Activated CD4-positive, alpha-beta T cell treated with anti-CD3 and anti-CD28 coated beads, Interleukin-2, amount 50 U/mL, for 16 hours (primary cell): Measurements from ENCODE around the gene POLR2M.

Source experiments
- DNase-seq: peaks from one replicate; pipeline ENCODE4 v3.0.0-alpha.2; 2020

Gene POLR2M

DNA sequence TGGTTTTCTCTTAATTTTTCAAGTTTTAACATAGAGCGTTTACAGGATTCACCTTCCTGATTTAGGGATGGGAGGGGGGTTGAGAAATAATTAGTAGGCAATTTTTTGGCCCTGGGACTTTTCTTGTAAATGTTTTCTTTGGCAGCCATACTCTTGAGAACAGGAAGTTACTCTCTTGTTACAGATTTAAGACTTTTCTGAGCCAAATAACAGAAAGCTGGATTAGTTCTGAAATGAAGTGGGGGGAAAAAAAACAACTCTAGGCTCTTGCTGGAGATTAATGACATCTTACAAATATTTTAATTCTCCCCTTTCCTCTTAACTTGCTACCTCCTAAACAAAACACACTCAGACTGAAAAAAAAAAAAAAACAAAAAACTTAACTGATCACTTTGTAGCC is 13.8 kb upstream of the POLR2M start:
- DNase-seq = no peak

DNA sequence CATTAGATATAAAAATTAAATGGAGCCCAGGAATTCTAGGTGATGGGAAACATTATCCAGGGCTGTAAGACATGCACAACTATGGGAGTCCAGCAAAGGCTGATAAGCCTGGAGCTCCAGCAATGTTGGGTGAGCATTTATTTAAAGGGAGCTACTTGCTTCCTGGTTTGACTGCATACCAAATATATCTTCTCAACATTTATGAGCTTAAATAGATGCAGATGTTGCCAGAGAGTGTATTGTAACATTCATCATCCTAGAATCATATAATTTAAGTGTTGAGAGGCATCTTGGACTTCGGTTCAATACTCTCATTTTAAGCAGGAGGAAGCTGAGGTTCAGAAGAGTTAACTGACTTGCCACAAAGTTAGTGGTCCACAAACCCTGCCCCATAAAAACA is 12.2 kb upstream of the POLR2M start:
- no peak for DNase-seq

DNA sequence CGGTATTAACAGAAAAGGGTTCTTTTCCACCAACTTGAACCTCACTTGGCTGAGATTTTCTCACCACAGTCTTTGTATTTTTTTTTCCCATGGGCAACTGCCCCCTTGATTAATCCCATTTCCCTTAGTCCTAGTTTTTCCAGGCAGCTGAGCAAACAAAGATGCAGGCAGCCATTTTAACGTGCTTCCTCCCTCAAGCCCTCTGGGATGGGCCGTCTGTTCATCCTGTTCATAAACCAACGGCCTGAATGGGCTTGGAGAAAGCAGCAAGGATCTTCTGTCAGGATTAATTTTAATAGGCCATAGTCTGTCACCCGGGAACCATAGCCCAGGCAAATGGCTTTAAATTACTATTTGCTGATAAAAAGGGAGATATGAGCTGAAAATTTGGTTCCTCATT is 10.4 kb upstream of the POLR2M start:
- no peak for DNase-seq

DNA sequence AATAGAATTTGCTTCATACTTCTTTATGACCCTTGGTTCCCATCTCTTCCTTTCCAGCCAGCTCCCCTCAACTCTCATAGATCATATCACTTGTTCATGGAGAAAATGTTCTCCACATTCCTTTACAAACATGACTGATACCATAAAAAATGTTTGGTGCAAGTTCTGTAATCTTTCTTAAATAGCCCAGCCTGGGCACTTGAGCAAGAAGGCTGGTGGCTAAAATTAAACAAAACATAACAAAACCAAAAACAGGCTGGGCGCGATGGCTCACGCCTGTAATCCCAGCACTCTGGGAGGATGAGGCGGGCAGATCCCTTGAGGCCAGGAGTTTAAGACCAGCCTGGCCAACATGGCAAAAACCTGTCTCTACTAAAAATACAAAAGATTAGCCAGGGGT is 8.9 kb upstream of the POLR2M start:
- no peak for DNase-seq

DNA sequence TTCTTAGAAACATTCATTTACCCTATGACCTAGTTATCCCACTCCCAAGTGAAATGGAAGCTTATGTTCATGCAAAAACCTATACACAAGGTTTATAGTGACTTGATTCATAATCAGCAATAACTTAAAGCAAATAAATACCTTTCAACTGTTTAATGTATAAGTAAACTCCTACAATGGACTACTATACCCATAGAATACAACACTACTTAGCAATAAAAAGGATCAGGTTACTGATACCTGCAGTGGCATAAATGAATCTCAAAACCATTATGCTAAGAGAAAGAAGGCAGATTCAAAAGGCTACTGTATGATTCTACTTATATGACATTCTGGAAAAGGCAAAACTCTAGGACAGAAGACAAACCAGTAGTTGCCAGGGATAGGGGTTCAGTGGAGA is 8.3 kb upstream of the POLR2M start:
- no peak for DNase-seq

DNA sequence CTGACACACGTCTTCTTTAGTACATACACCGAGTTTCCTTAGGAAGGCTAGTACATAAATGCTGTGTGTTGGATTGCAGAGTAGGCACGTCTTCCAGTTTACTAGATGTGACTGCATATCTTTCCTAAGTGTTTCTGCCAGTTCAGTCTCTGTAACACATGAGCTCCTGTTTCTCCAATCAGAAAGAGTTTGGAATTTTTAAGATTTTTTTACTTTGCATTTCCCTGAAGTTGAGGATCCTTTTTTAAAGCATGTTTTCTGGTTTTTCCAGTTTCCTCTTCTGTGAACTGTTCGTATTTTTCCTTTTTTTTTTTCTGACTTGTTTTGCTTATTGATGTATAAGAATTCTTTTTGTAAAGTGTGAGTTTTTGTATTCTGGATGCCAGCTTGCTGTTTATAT is 7.5 kb upstream of the POLR2M start:
- no peak for DNase-seq

DNA sequence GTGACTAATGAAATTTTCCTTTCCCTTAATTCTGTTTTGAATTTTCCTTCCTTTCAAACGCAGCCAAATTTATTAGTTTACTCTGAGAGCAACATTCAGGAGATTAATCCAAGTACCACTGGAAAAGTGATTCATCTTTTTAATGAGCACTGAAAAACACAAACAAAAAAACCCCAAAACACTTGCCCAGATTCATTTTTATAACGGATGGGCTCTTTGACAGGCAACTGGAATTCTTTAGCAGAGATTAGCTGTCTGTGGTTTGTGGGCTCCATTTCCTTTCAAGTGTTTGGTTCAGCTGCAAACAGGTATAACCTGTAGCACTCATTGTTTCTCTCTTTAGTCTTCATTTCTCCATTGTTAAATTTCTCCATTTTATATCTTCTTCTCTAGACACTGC is 3.1 kb upstream of the POLR2M start:
- no peak for DNase-seq

DNA sequence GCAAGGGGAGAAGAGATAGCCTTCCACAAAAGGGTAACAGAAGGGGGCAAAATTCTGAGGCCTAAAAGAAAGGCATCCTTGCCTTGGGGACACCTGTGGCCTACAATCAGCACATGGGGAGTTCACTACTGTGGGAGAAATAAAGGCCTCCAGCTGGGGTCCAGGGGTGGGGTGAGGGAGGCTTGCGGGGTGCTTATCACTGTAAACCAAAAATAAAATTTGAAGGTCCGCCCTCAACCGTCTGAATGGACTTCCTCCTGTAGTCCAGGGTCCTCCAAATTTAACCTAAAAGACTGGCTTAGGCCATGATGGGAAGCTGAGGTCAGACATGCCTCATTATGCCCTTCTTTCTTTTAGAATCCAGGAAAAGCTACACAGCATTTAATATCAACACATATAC is 2.1 kb upstream of the POLR2M start:
- DNase-seq = no peak

DNA sequence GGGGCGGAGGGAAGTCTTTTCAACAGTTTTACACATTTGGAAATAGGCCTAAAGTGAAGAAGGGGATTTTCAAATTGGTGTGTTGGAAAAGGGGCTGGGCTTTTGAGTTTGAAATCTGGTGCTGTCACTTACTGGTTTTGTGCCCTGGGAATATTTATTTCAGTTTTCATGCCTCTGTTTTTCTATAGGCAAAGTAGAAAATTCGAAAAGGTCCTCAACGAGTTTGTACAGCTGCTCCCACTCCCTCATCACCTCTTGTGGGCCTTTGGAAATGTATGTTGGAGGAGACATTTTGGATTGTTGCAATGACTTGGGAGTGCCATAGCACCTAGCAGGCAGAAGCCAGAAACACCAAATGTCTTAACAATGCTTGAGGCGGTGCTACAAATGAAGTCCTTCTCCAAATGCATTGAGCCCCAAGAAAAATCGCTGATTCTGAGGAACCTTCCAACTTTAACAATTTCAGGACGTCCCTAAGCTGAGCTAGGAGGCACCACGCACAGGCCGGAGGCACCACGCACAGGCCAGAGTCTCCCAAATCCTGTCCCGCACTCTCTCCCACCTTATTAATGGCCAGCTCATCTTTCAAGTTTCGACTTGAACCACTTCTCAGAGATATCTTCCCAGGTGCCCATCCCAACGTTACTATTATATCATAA is 639 bp upstream of the POLR2M start:
- DNase-seq = no peak

DNA sequence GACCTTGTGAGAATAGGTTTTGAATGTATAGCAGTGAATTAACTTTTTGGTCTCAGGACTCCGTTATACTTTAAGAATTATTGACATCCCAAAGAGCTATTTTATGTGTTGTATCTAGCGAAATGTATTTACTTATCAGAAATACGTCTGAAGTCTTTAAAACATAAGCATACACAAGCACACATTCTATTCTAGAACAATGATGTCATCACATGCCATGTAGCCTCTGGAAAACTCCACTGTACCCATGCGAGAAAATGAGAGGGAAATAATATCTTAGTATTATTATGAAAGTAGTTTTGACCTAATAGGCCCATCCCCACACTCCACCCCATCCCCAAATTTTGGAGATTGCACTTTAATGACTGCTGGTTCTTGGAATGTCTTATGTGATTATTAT is 1.5 kb downstream of the POLR2M start:
- DNase-seq = no peak

DNA sequence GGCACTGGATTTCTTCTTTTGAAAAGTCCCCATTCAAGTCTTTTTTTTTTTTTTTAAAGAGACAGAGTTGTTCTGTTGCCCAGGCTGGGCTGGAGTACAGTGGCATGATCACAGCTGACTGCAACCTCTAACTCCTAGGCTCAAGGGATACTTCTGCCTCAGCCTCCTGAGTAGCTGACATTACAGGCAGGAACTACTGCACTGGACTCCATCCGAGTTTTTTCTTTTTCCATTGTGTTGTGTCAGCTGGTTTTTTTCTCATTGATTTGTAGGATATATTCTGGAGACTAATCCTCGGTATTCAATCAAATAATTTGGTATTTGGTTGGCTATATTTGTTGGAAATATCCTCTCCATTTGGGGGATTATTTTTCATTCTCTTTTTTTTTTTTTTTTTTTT is 11.8 kb downstream of the POLR2M start:
- DNase-seq = no peak

DNA sequence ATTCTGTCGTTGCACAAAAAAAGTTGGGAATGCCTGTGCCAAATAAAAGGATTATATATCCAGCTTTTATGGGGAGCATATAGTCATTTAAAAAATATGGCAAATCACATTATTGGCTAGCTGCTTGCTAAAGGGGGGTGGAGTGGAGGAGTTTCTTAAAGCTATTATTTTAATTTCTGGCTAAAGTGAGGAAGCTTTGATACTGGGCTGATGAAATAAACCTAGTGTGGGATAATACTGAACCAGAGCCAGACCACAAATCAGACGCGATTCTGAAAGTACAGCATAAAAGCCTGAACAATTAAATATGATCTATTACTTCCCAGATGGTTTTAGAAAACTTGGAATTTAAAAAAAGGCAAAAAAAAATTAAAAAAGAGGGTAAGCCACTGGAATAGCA is 14.4 kb downstream of the POLR2M start:
- no peak for DNase-seq

DNA sequence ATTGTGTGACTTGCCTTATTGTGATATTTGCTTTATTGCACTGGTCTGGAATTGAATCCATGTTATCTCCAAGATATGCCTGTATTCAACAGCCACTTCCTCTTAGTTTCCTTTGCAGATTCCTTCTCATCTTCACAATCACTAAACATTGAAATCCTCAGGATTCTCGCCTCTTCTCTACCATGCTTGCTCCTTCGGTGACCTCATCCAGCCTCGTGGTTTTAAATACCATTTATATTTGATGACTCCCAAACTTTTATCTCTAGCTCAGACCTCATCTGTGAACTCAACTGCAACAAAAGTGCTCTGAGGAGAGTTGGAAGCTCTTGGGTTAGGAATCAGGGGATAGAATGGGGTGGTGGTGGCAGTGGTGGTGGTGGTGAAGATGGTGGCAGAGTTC is 19.9 kb downstream of the POLR2M start:
- DNase-seq = no peak

DNA sequence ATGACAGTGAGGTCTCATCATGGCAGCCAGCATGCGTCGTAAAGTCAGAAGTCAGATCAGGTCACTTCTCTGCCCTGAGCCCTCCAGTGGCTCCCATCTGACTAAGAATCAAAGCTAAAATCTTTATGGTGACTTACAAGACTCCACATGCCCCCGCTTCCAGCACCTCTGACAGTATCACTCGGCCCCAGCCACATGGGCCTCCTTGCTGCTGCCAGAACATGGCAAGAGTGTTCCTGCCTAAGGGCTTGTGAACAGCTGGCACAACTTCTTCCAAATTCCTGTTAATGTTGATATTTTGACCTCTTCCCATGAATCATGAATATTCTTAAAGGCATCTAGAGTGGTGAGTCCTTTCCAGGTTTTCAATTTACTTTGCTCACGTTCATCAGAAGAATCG is 20.5 kb downstream of the POLR2M start:
- no peak for DNase-seq

DNA sequence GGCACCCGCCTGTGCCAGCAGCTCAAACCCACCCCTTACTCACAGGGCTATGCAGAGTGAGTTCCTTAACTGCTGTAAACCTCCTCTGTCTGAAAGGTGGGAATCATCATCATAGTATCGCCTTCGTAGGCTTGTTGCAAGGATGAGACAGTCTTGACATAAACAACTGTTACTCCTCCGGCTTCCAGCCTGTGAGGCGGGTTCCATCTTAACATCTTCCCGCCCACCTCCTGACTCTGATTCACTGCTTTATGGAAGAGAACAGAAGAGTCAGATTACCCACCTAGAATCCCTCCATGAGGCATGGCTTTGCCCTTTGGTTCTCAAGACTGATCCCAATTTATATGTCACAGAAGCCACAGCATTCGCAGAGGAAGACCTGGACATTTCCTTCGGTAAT is 21.9 kb downstream of the POLR2M start:
- DNase-seq = no peak

DNA sequence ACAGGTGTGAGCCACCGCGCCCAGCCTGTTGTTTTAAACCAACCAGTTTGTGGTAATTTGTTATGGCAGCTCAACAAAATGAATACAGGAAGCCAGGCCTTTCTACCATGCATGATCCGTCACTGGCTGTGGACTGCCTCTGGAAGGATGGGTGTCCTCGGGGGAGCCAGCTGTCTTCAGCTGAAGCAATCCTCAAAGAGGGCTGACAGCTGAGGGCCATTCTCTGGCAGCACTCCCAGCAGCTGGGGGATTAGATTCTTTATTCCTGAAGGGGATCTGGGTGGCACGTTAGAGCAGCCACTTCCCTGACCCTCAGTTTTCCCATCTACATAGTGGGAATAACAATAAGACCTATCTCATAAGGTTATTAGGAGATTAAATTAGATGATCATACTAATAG is 24.4 kb downstream of the POLR2M start:
- no peak for DNase-seq

DNA sequence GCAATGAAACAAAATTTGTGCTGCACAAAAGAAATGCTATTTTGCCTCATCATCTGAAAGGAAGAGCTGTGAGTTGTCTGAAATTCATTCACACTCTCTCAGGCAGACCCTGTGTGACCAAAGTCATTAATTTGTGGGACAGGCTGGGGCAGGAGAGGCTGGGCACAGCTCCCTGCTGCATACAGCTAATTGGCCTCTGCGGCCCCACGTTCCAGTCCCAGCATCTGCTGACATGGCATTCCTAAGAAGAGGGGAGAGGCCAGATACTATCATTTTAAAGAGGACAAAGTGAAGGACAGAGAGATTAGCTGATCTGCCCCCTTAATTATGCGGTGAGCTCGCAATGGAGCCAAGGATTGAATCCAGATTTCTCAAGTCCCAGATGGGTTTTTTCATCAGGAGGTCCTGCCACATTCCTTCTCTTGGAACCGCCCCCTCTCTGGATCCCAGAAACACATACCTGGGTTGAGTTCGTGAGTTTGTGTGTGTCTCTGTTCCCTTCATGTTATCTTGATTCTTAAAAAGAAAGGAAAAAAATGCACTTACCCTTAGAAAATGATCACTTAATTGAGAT is 25.1 kb downstream of the POLR2M start:
- DNase-seq = no peak

DNA sequence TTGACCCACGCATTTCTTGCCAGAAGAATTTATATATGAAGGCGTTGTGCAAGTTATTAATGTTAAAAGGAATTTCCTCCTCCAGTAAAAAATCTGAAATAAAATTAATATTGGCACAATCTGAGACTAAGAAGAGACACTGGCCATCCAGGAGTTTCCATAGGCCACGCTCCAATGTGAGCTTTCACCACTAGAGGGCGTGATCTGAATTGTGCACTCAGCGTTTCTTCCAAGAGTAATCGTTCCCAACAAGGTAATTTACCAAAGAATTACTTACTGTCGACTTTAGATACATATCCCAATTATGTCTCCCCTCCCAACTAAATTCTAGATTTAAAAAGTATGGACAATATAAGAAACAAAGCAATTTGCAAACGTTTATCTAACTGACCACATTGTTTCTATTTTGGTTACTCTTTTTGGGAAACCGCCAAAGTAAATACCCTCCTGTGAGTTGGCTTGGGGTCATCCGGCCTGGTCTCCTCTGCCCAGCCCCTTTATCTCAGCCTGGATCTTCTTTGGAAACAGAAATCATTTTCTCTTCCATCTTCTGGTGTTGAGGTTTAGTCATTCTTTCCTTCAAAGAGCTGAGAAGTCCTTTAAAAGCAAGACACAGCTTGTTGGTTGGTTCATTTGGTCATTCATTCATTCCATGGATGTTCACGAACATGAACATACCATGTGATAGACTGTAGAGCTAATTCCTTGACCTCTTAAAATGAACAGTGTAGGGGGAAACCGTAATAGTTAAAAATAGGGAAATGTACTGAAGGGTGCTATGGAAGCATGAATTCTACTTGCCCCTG is 26.2 kb downstream of the POLR2M start:
- DNase-seq = peak; percentile 37

DNA sequence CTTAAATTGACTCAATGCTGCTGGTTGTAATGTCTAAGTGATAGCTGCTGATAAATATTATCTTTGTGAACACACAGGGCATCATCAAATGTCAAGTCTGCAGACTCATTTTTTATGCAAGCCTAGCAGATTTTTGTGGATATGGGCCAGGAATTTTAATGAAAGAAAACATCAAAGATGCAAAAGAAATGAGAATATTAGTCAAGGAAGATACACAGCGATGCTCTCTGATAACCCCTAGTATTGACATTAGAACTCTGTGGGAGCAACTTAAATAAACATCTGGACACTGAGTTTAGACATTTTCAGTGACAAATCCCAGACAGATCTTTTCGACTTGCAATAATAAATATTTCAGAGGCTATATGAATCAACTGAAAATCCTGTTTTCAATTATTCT is 28.3 kb downstream of the POLR2M start:
- no peak for DNase-seq

DNA sequence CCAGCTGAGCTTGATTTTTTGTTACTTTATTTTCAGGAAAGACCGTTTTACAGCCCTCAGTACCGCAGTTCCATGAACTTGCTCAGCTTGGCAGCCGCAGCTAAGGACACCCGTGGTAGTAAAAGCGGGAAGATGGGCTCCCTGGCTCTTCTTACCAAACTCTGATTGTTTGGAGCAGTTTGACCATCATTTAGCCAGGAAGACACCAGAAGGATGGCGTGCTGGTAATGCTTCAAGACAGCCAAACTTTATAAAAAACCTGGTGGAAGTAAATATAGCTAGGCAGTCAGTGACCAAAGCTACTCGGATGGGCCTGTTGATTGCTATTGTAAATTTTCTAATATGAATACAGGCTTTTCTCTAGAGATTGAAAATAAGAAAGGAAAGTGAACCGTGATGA is 28.9 kb downstream of the POLR2M start:
- no peak for DNase-seq

DNA sequence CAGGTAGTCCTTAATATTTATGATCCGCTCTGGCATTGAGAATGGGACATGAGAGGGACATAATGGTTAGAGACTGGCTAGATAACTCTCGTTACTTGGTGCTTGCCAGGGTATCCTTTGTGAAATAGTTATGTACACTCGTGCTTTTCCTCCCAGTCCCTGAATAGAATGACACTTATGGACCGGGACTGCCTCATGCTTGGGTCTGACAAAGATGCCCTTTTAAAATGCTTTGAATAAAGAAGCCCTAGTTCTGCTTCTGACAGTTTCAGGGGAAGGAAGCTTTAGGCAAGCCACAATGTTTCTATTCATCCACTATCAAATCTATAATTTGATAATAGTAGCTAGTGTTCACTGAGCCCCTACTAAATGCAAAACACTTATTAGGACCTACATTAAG is 29.4 kb downstream of the POLR2M start:
- no peak for DNase-seq

DNA sequence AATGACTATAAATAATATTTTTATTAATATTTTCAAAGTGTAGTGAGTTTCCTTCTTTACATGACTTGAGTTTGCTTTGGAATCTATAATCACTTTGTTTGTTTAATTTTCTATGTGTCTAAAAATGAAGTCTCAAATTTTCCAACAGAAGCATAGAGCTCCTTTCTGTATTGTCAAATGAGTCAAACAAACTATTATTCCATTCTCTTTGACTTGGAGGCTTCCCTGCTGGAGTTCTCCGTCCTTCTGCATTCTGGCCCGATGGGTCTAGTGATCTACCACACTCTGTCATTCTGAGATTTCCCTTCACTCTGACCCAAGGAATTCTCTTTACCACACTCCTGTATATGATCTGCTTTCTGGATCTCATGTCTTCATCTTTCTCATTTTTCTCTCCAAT is 30.1 kb downstream of the POLR2M start:
- no peak for DNase-seq

DNA sequence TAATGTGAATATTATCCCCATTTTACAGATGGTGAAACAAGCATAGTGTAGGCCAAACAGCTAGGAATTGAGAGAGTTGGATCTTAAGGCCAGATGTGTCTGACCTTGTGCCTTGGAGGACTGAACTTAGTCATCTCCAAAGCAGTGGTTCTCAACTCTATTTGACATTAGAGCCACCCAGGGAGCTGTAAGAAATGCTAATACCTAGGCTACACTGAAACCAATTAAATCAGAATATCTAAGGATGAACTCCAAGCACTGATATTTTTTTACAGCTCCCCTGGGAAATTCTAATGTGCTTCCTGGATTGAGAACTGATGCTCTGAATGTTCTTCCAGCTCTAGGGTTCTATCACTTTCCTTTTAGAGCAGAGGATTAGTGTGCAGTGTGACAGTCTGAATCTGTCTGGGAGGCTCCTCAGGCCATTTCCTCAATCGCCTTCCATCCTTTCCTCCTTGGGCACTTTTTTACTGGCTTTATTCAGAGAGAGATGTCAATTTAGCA is 32.3 kb downstream of the POLR2M start:
- DNase-seq = no peak

DNA sequence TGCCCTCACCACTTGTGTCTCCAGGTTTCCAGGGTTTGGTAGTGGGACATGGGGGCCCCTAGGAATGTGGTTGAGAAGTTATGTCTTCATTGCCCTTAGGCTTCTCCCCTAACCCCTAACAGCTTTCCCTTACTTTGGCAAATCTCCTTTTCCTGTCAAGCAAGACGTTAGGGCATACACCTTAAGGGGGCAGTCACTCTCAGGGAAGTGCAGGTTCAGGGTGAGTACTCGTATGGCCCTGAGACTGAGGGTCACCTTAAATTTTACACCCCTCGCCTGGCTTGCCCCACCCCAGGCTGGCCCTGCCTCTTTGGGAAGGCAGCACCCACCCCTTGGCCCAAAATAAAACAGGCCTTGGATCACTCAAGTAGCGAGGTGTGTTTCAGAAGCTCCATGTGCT is 33.5 kb downstream of the POLR2M start:
- DNase-seq = no peak
